GM06990 (cell line): ENCODE measurements around the gene NQO1.
A peak's percentile ranks its signal among the peaks of the same experiment; 100 is the strongest.

Experiments used
- DNase-seq: peaks from one replicate; pipeline ENCODE4 v3.0.0-alpha.2; 2011; ENCODE audit not compliant: insufficient read length; ENCODE audit errors: extremely low read depth
- H3K27me3 ChIP-seq: replicated peaks from 2 replicates; pipeline ENCODE4 v1.6.0; 2011; ENCODE audit warnings: low read length; ENCODE audit not compliant: control insufficient read depth, insufficient read depth
- H3K36me3 ChIP-seq: 2 replicates; pipeline ENCODE4 v1.5.1; 2011; ENCODE audit warnings: low read length; ENCODE audit not compliant: control insufficient read depth, insufficient read depth
- H3K4me3 ChIP-seq: replicated peaks from 2 replicates; pipeline ENCODE4 v1.5.1; 2011; ENCODE audit warnings: low read depth, mild to moderate bottlenecking, control low read depth, low read length
- TF ChIP-seq, protein P1 (sequence below): IDR thresholded peaks from 2 replicates; pipeline ENCODE4 v1.5.1; 2011; ENCODE audit warnings: low read length, control low read depth, mild to moderate bottlenecking, inconsistent platforms; ENCODE audit not compliant: insufficient read depth, poor library complexity, severe bottlenecking

NQO1 gene

DNA sequence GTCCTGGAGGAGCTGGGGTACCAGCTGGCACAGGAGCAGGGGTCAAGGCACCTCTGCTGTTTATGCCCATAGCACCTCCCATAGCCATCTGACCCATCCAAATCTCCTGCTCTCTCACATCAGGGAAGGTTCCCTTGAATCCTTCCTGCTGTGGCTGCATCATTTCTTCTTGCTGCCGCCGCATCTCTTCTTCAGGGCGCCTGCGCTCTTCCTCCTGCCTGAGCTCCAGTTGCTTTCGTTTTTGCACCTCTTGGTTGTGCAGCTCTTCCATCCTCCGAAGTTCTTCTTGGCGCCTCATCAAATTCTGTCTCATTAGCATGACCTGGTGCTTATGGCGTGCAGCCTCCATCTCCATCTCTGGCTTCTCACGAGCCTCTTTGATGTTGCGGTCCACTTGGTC, 30.3 kb upstream of the NQO1 start:
- no peaks in the 10 kb centered on the region for H3K27me3 ChIP-seq
- TF ChIP-seq, protein P1, sequence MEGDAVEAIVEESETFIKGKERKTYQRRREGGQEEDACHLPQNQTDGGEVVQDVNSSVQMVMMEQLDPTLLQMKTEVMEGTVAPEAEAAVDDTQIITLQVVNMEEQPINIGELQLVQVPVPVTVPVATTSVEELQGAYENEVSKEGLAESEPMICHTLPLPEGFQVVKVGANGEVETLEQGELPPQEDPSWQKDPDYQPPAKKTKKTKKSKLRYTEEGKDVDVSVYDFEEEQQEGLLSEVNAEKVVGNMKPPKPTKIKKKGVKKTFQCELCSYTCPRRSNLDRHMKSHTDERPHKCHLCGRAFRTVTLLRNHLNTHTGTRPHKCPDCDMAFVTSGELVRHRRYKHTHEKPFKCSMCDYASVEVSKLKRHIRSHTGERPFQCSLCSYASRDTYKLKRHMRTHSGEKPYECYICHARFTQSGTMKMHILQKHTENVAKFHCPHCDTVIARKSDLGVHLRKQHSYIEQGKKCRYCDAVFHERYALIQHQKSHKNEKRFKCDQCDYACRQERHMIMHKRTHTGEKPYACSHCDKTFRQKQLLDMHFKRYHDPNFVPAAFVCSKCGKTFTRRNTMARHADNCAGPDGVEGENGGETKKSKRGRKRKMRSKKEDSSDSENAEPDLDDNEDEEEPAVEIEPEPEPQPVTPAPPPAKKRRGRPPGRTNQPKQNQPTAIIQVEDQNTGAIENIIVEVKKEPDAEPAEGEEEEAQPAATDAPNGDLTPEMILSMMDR = no peak
- no peak overlapping the region for H3K4me3 ChIP-seq
- DNase-seq = no peak
- H3K36me3 ChIP-seq = no peaks in the 10 kb centered on the region

DNA sequence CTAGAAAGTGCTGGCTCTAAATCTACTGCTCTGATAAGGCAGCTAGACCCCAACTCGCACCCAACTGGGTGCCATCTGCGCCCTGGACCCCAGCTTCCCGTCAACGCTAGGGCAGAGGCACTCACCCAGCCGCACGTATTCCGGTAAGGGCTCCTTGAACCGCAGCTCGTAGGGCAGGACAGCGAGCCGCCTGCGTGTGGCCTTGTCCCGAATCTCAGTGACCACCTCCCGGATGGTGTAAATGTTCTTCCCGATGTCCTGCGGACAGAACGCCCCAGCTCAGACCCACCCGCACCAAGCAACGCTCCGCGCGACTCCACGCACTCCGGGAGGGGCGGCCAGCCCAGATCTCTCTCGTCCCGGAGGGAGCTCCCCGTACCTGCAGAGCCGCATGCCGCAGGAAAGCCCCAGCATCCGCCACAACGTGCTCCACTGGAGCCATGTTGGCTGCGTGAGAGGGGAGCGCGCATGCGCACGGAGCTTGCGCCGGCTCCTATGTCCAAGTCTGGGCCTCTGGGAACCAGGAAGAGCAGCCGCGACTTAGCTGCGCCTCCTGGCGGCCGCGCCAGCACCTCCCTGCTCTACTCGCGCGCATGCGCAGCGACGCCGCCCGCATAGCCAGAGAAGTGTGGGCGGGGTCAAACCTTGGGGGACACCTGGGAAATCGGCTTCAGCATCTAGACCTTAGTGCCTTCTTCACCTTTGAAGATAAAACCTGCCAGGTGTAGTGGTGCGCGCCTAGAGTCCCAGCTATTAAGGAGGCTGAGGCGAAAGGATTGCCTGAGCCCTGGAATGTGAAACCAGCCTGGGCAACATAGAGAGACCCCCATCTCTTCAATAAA, 28.3 kb upstream of the NQO1 start, which contains the start of gene NOB1:
Gene NOB1, minus strand, starts transcription at position 458 of the 842 bp plus-strand sequence. Its CDS starts 16 bp downstream, at position 442.
- DNase-seq = peak; percentile 98
- Histone ChIP-seq H3K4me3 (peak within 1 kb of the TSS; percentile 77), H3K36me3 (peaks cover 1% of the 10 kb centered on the region), H3K27me3 (no peaks in the 10 kb centered on the region)
- TF ChIP-seq, protein P1 = peak; percentile 100

DNA sequence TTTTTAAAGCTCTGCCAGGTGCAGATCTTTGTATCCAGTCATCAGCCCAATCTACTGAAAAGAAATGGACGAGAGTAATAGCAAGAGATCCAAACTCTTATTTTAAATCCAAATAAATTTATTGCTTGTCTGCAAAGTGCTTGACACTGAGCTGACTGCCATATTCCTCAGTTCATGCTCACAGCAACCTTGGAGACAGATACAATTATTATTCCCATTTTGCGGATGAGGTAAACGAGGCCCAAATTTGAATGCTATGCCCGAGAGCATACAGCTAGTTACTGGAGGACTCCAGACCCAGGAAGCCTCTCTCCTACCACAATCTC, 27.7 kb upstream of the NQO1 start:
- no peak for DNase-seq
- TF ChIP-seq, protein P1 = no peak
- peak overlapping the region; percentile 77 for H3K4me3 ChIP-seq
- peaks cover 3% of the 10 kb centered on the region for H3K36me3 ChIP-seq
- no peaks in the 10 kb centered on the region for H3K27me3 ChIP-seq

DNA sequence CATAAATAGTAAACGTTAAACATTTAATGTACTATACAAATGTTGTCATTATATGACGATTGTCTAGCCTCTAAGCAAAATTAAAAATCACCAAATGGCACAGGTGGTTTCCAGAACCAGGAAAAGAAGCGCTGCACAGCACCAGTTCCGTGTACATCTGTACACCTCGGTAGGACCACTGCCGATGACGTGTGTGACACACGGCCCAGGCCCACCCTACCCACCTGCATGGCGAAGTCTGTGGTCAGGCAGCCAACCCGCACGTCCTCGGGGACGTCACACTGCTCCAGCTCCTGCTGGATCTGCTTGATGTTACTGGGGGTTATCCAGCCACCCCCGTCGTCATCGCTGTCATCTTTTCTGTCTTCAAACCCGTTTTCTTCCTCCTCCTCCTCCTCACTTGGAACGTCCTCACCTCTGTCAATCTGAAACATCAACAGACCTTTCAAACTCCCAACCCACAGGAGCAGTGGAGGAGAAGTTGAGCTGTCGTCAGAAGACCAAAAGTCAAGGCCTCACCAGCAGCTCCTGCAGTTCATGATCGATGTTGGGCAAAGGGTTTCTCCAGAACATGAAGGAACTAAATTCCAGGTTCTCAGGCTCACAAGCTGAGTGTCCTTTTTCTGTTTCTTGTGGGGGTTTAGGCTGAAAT, 22.5 kb upstream of the NQO1 start:
- TF ChIP-seq, protein P1 = no peak
- DNase-seq = no peak
- H3K36me3 ChIP-seq = peaks cover 32% of the 10 kb centered on the region

DNA sequence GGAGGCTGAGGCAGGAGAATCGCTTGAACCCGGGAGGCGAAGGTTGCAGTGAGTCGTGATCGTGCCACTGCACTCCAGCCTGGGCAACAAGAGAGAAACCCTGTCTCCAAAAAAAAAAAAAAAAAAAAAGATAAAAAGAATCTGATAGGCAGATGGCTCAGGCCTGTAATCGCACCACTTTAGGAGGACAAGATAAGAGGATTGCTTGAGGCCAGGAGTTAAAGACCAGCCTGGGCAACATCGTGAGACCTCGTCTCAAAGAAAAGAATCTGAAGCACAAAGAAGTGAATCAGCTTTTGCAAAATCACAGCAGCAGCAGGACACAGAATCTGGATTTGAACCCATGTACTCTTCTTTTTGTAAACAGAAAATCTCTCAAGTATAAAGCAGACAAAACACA, 20.8 kb upstream of the NQO1 start:
- TF ChIP-seq, protein P1 = no peak
- H3K36me3 ChIP-seq = peaks cover 42% of the 10 kb centered on the region
- no peak for DNase-seq
- no peaks in the 10 kb centered on the region for H3K27me3 ChIP-seq
- H3K4me3 ChIP-seq = no peak overlapping the region

More for the DNA sequence above, 22.5 kb upstream of the NQO1 start:
- Histone ChIP-seq H3K27me3 (no peaks in the 10 kb centered on the region), H3K4me3 (no peak overlapping the region)
